Measurements from ENCODE around the gene ZC3H7B.

Gene ZC3H7B

GRCh38 chr22:41369837-41370236 lies 68.5 kb downstream of the ZC3H7B start:
- DNase-seq (ENCODE audit: low spot score): no peak
- CTCF ChIA-PET: no interaction called here
- TF ChIP-seq, protein P1, sequence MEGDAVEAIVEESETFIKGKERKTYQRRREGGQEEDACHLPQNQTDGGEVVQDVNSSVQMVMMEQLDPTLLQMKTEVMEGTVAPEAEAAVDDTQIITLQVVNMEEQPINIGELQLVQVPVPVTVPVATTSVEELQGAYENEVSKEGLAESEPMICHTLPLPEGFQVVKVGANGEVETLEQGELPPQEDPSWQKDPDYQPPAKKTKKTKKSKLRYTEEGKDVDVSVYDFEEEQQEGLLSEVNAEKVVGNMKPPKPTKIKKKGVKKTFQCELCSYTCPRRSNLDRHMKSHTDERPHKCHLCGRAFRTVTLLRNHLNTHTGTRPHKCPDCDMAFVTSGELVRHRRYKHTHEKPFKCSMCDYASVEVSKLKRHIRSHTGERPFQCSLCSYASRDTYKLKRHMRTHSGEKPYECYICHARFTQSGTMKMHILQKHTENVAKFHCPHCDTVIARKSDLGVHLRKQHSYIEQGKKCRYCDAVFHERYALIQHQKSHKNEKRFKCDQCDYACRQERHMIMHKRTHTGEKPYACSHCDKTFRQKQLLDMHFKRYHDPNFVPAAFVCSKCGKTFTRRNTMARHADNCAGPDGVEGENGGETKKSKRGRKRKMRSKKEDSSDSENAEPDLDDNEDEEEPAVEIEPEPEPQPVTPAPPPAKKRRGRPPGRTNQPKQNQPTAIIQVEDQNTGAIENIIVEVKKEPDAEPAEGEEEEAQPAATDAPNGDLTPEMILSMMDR (conservative IDR thresholded peaks at IDR 0.05; ENCODE audit: low read depth): no peak
- H3K27ac ChIP-seq: no peak overlapping the region
- POLR2A ChIA-PET (ENCODE audit: low non-redundant PET): no interaction called here

DNA sequence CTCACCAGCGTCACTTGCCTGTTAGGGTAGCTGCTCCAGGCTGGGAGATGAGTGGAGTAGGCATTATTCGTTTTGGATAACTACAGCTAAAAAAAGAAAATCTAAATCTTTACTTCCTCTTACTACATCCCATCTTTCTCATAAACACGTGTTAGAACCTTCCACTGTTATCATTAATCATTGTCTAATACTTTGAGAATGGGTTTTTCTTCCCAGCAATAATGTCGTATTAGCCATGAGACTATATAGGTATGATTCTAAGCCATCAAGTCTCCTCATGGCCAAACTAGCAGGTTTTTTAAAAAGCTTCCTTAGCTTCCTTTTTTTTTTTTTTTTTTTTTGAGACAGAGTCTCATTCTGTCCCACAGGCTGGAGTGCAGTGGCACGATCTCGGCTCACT lies 76.5 kb downstream of the ZC3H7B start:
- TF ChIP-seq, protein P1 (conservative IDR thresholded peaks at IDR 0.05; ENCODE audit: low read depth): no peak
- ChIA-PET POLR2A (ENCODE audit: low non-redundant PET) (no interaction called here), CTCF (interaction anchor here (0.7 kb wide), 1 partner anchor 35 kb away, joined by 5 read pairs; no protein-coding TSS in a partner anchor)
- H3K27ac ChIP-seq: no peak overlapping the region
- no peak for DNase-seq (ENCODE audit: low spot score)

- H3K27ac ChIP-seq: peak overlapping the region; percentile 97
- CTCF ChIA-PET: interaction anchor here (0.7 kb wide), 1 partner anchor 30 kb away, joined by 3 read pairs; no protein-coding TSS in a partner anchor
- peak; percentile 55 for DNase-seq (ENCODE audit: low spot score)
- POLR2A ChIA-PET (ENCODE audit: low non-redundant PET): interaction anchor here (0.7 kb wide), 1 partner anchor 29 kb away, joined by 4 read pairs; no protein-coding TSS in a partner anchor
- TF ChIP-seq, protein P1 (conservative IDR thresholded peaks at IDR 0.05; ENCODE audit: low read depth): no peak
Observed at GRCh38 chr22:41380993-41381328, 79.6 kb downstream of the ZC3H7B start.

DNA sequence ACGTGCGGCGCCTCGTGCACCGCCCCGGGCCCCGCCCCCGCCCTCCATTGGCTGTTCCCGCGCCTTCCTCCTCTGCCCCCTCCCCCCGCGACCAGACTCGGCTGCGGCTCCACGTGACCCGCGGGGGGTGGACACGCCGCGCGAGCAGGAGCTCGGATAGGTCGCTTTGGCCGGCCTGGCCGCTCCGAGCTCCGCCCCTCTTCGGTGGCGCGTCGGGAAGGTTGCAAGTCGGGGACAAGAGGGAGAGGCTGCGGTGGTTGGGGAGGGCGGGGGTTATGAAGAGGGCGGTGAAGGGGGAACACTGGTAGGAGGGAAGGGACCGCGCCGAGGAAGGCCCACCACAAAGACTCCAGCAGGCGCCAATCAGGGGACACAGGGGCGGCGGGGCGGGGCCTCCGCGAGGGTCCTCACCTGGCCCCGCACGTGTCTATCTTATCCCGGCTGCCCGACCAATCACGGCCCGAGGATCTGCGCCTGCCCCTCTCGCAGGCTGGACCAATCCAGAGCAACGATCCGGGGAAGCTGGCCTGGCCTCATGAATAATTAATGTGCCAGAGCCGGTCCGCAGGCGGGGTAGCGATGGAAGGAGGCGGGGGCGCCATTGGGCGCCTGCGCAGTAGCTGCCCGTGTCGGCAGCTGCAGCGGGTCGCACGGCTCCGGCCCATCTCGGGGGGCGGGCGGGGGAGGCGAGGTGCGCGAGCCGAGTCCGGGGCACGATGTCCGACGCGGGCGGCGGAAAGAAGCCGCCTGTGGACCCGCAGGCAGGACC lies 80.2 kb downstream of the ZC3H7B start, which contains the start of gene TEF:
Gene TEF (plus strand): TSS at position 614 of the 769 bp plus-strand sequence. CDS start 103 bp downstream, at position 717.
- TF ChIP-seq, protein P1 (conservative IDR thresholded peaks at IDR 0.05; ENCODE audit: low read depth): no peak
- H3K27ac ChIP-seq: peak within 1 kb of the TSS; percentile 97
- DNase-seq (ENCODE audit: low spot score): peak; percentile 97
- ChIA-PET POLR2A (ENCODE audit: low non-redundant PET) (interaction anchor here (0.6 to 1.1 kb wide), 3 partner anchors 28 to 96 kb away, joined by 4 to 5 read pairs (median 4); partner anchors contain the start of gene RANGAP1), CTCF (interaction anchor here (0.5 to 0.7 kb wide), 4 partner anchors 9 to 480 kb away, joined by 3 to 4 read pairs (median 3); no protein-coding TSS in a partner anchor)

- CTCF ChIA-PET: interaction anchor here (0.5 kb wide), 1 partner anchor 481 kb away, joined by 3 read pairs; no protein-coding TSS in a partner anchor
- POLR2A ChIA-PET (ENCODE audit: low non-redundant PET): interaction anchor here (1.1 kb wide), 1 partner anchor 96 kb away, joined by 4 read pairs; the partner anchor contains the start of gene RANGAP1
- peak; percentile 57 for DNase-seq (ENCODE audit: low spot score)
- TF ChIP-seq, protein P1 (conservative IDR thresholded peaks at IDR 0.05; ENCODE audit: low read depth): no peak
- peak overlapping the region; percentile 97 for H3K27ac ChIP-seq
Observed at GRCh38 chr22:41382098-41382578, 80.8 kb downstream of the ZC3H7B start.

GRCh38 chr22:41382610-41383009 lies 81.3 kb downstream of the ZC3H7B start:
- peak overlapping the region; percentile 97 for H3K27ac ChIP-seq
- ChIA-PET CTCF (no interaction called here), POLR2A (ENCODE audit: low non-redundant PET) (interaction anchor here (1.1 kb wide), 1 partner anchor 97 kb away, joined by 4 read pairs; the partner anchor contains the start of gene RANGAP1)
- no peak for DNase-seq (ENCODE audit: low spot score)
- TF ChIP-seq, protein P1 (conservative IDR thresholded peaks at IDR 0.05; ENCODE audit: low read depth): no peak

All from RWPE1 (cell line).